Gastrocnemius medialis (tissue), 4 donors: ENCODE results near the gene TEF.

ENCODE experiments used
- POLR2A ChIP-seq, 2 donors: fragments of 450-650 bp; IDR thresholded peaks; one replicate each; pipeline ENCODE4 v1.6.1; 2017; ENCODE audit warnings: antibody characterized with exemption in 2 of 2, mild to moderate bottlenecking in 2 of 2, moderate library complexity in 2 of 2
- TF ChIP-seq, protein P1 (sequence below), 5 experiments: fragments of 450-650 bp in 3 of 5; fragments of 200-600 bp in 2 of 5; sonication (generic) in 2 of 5; IDR thresholded peaks in 4 of 5; conservative IDR thresholded peaks in 1 of 5; 1 replicate in 4 of 5; 2 replicates in 1 of 5; pipeline ENCODE4 v1.5.1; 2016 to 2019; ENCODE audit warnings: antibody characterized with exemption in 5 of 5, mild to moderate bottlenecking in 3 of 5, moderate library complexity in 3 of 5

DNA sequence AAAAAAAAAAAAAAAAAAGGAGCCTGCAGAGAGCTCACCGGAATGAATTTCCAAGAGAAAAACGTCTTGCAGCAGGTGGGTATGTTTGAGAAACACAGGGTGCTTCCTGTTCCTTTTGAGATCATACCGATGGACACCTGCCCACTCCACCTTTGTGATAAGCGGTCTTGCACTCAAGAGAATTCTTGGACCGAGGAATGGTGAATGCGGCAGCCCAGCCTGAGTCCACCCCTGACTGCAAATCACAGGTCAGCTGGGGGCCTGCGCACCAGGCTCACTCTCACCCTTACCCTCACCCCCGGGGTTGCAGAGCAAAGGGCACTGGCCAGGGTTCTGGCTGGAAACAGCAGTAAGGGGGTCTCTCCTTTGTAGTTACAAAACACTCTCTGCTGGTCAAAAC, 16.8 kb upstream of the TEF start:
- TF ChIP-seq, protein P1, sequence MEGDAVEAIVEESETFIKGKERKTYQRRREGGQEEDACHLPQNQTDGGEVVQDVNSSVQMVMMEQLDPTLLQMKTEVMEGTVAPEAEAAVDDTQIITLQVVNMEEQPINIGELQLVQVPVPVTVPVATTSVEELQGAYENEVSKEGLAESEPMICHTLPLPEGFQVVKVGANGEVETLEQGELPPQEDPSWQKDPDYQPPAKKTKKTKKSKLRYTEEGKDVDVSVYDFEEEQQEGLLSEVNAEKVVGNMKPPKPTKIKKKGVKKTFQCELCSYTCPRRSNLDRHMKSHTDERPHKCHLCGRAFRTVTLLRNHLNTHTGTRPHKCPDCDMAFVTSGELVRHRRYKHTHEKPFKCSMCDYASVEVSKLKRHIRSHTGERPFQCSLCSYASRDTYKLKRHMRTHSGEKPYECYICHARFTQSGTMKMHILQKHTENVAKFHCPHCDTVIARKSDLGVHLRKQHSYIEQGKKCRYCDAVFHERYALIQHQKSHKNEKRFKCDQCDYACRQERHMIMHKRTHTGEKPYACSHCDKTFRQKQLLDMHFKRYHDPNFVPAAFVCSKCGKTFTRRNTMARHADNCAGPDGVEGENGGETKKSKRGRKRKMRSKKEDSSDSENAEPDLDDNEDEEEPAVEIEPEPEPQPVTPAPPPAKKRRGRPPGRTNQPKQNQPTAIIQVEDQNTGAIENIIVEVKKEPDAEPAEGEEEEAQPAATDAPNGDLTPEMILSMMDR (IDR thresholded peaks at IDR 0.05 in 4 of 5, conservative IDR thresholded peaks at IDR 0.05 in 1 of 5), result no peak
- TF ChIP-seq POLR2A (IDR thresholded peaks at IDR 0.05), result no peak
